AG09319 (cell line): ENCODE data around the gene SIRT6.
"Not testable (repeated sequence)": the region's sequence is repeated elsewhere in the genome, so short reads cannot be mapped to it uniquely, and the experiment has no call there.

Source experiments
- DNase-seq: peaks from one replicate; pipeline ENCODE4 v3.0.0-alpha.2; 2010; ENCODE audit warnings: low read depth; ENCODE audit errors: extremely low read depth
- CTCF ChIP-seq: IDR thresholded peaks from 2 replicates; pipeline ENCODE4 v1.5.1; 2011; ENCODE audit warnings: low read depth, mild to moderate bottlenecking, inconsistent platforms, low read length, moderate library complexity

Gene SIRT6

DNA sequence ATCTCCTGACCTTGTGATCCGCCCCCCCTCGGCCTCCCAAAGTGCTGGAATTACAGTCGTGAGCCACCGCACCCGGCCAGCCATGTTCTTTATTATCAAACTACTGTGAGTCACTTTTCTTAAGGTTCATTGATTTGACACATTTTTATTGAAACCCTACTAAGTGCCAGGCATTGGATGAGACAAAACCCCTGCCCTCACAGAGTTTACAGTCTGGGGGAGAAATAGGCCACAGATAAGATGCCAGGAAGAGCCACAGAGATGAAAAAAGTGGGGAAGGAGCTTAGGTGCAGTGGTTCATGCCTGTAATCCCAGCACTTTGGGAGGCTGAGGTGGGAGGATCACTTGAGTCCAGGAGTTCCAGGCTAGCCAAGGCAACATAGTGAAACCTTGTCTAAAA is 43.9 kb downstream of the SIRT6 start:
- TF ChIP-seq CTCF, result no peak
- DNase-seq, result no peak

DNA sequence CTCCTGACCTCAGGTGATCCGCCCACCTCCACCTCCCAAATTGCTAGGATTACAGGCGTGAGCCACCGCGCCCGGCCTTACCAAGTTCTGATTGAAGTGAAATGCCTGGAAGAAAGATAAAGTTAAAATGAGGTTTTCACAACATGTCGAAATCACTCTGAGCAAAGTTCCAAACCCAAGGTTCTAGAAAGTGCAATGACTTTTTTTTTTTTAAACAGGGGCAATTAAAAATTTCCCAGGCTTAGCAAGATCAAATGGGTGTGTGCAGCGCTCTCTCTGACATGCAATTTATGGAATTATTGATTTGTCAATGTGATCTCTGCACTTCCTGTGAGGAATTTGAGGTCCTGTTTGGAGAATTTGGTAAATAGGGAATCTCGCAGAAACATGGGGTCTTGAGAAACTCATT is 45.7 kb downstream of the SIRT6 start:
- no peak for TF ChIP-seq CTCF

DNA sequence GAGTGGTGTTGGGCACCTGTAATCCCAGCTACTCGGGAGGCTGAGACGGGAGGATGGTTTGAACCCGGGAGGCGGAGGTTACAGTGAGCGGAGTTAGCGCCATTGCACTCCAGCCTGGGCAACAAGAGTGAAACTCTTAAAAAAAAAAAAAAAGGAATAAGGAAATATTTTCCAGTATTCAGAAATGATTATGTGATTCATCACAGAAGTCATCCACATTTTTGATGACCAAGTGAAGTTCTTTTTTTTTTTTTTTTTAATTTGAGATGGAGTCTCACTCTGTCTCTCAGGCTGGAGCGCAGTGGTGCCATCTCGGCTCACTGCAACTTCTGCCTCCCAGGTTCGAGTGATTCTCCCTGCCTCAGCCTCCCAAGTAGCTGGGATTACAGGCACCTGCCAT is 47.0 kb downstream of the SIRT6 start:
- not testable (repeated sequence) for DNase-seq

More for the DNA sequence above, 45.7 kb downstream of the SIRT6 start:
- no peak for DNase-seq

DNA sequence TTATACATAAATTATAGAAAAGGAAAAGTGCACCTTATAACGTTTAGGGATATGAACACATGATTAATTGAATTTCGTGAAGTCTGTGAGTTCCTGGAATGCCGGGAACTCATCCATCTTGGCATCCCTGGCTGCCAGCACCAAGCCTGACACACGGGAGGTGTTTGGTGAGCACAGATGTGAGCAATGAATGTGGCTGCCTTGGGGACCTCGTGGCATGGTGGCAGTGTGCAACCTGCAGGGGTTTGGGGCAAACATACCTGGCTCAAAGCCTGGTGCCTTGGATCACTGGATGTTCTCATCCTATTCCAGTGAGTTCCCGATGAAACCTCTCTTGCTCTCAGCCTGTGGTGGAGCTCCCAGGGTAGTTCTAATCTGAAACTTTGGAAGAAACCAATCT is 48.0 kb downstream of the SIRT6 start:
- no peak for TF ChIP-seq CTCF
- DNase-seq, result no peak

DNA sequence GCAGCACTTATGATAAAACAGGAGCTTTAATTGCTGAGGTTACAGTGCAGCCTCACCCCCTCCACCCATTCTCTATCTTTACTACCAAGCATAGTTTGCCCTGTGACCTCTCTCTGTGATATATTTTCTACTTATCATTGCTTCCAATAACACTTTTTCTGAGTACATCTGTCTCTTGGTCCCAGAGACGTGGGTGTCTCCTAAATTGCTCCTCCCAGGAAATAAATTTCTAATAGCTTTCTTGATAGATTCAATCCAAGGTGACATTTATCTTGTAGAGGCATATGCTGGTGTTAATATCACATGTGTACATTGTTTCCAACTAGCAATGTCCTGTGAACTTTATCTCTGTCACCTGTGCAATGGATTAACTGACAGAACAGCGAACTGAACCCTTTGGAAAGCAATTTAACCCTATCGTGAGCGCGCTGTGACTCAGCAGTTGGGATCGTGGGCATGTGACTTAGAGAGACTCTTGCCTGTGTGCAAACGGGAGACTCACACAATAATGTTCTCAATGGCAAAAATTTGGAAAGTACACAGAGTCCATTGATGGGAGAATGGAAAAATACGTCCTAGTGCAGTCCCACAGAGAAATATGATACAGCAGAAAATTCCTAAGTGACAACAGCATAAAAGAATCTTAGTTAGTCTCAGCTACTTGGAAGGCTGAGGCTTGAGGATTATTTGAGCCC is 51.5 kb downstream of the SIRT6 start:
- no peak for TF ChIP-seq CTCF
- peak; percentile 24 for DNase-seq

DNA sequence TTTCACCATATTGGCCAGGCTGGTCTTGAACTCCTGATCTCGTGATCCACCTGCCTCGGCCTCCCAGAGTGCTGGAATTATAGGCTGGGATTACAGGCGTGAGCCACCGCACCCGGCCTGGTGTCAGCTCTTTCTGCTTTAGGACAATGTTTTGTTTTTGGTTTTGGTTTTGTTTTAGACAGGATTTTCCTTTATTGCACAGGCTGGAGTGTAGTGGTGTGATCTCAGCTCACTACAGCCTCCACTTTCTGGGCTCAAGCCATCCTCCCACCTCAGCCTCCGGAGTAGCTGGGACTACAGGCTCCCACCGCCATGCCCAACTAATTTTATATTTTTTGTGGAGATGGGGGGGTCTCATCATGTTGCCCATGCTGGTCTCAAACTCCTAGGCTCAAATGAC is 53.3 kb downstream of the SIRT6 start:
- not testable (repeated sequence) for DNase-seq

- DNase-seq, result not testable (repeated sequence)
These were observed 55.0 kb downstream of the SIRT6 start for GRCh38 chr19:4127322-4127721.

DNA sequence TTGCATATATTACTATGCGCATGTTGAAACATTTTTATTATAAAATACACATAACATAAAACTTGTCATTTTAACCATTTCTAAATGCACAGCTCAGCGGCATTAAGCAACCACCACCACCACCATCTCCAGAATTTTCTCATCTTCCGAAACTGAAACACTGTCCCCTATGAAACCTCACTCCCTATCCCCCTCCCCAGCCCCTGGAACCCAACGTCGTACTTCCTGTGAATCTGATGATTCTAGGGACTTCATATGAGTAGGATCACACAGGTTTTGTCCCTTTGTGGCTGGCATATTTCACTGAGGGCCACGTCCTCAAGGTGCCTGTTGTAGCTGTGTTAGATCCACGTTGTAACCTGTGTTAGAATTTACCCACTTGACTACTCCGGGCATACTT is 57.7 kb downstream of the SIRT6 start:
- no peak for TF ChIP-seq CTCF
- DNase-seq, result no peak
